A673 (cell line): ENCODE measurements around the gene PIWIL4. TPM values are rescaled to one million over a fixed set of nuclear protein-coding genes. Genes with fewer than 3 reads are reported as not detected.
A peak's percentile ranks its signal among the peaks of the same experiment; 100 is the strongest.

ENCODE experiments used
- BruUV-seq: library from RNA; stranded (reverse); fragments of 400-500 nt; replicated peaks from 2 replicates; lab custom pipeline; 2021; lab: Mats Ljungman, UMichigan
- CTCF ChIA-PET: fragments of 300-600 bp; sonication (Branson Sonifier 250); formaldehyde crosslinking; loops from one replicate; lab custom pipeline; 2022; ENCODE audit warnings: antibody characterized with exemption; lab: Charles Lee
- POLR2A ChIA-PET: fragments of 300-600 bp; sonication (Branson Sonifier 250); formaldehyde crosslinking; loops from one replicate; lab custom pipeline; 2022; ENCODE audit warnings: antibody characterized with exemption; ENCODE audit not compliant: low non-redundant PET; lab: Charles Lee
- DNase-seq: peaks from one replicate; pipeline ENCODE4 v3.0.0-alpha.2; 2015; ENCODE audit warnings: low spot score
- H3K27ac ChIP-seq: fragments of 200-600 bp; sonication (generic); 2 replicates; pipeline ENCODE4 v1.5.1; 2016; ENCODE audit warnings: mixed run types, low read depth, mild to moderate bottlenecking, mixed read lengths, antibody characterized with exemption, low read length; ENCODE audit not compliant: poor library complexity, severe bottlenecking
- H3K27me3 ChIP-seq: fragments of 200-600 bp; sonication (generic); replicated peaks from 2 replicates; pipeline ENCODE4 v1.6.1; 2017; ENCODE audit warnings: mixed run types, low read depth, mild to moderate bottlenecking, mixed read lengths, antibody characterized with exemption, low read length; ENCODE audit not compliant: insufficient read depth, poor library complexity
- H3K36me3 ChIP-seq: fragments of 200-600 bp; sonication (generic); 2 replicates; pipeline ENCODE4 v1.6.1; 2016; ENCODE audit warnings: mixed run types, mild to moderate bottlenecking, mixed read lengths, antibody characterized with exemption, low read length; ENCODE audit not compliant: insufficient read depth, poor library complexity, severe bottlenecking
- H3K4me1 ChIP-seq: fragments of 200-600 bp; sonication (generic); 2 replicates; pipeline ENCODE4 v1.6.1; 2017; ENCODE audit warnings: mixed run types, mild to moderate bottlenecking, mixed read lengths, antibody characterized with exemption, low read length; ENCODE audit not compliant: insufficient read depth, poor library complexity, severe bottlenecking
- H3K4me3 ChIP-seq: fragments of 200-600 bp; sonication (generic); 2 replicates; pipeline ENCODE4 v1.5.1; 2016; ENCODE audit warnings: low read depth, mixed run types, mild to moderate bottlenecking, mixed read lengths, low read length; ENCODE audit not compliant: poor library complexity, severe bottlenecking
- H3K9me3 ChIP-seq: fragments of 200-600 bp; sonication (generic); 2 replicates; pipeline ENCODE4 v1.6.1; 2016; ENCODE audit warnings: mixed run types, low read depth, mild to moderate bottlenecking, mixed read lengths, antibody characterized with exemption, low read length; ENCODE audit not compliant: poor library complexity, severe bottlenecking
- EZH2 ChIP-seq: fragments of 200-600 bp; sonication (generic); IDR thresholded peaks from 2 replicates; pipeline ENCODE4 v1.6.1; 2017; ENCODE audit warnings: borderline replicate concordance, low read depth, mild to moderate bottlenecking, mixed read lengths, antibody characterized with exemption, low read length; ENCODE audit not compliant: poor library complexity, severe bottlenecking
- intact Hi-C: fragments of 100-400 bp; cut with micrococcal nuclease; formaldehyde crosslinking; loops from one replicate; pipeline ENCODE4 v1.10.0; 2022; ENCODE audit not compliant: unreplicated experiment
- total RNA-seq: library from RNA; stranded (reverse); gene quantifications from 2 replicates; pipeline ENCODE4 v1.2.3, GENCODE V29; 2021
- TF ChIP-seq, protein P1 (sequence below): fragments of 300-800, 200-600 bp; sonication (generic); conservative IDR thresholded peaks from 2 replicates; pipeline ENCODE4 v1.5.1; 2017; ENCODE audit warnings: low read depth, mild to moderate bottlenecking, antibody characterized with exemption, low read length, moderate library complexity, mixed read lengths

PIWIL4 gene
- total RNA-seq, 1 experiment from 2014 or later = 1.6 TPM

DNA sequence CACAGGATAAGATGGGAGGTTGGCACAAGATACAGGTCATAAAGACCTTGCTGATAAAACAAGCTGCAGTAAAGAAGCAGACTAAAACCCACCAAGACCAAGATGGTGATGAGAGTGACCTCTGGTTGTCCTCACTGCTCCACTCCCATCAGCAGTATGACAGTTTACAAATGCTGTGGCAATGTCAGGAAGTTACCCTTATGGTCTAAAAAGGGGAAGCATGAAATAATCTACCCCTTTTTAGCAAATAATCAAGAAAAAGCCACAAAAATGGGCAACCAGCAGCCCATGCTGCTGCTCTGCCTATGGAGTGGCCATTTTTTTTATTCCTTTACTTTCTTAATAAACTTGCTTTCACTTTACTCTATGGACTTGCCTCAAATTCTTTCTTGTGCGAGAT is 8.7 kb upstream of the PIWIL4 start:
- H3K9me3 ChIP-seq = no peaks in the 10 kb centered on the region
- TF ChIP-seq EZH2 = no peak
- TF ChIP-seq, protein P1, sequence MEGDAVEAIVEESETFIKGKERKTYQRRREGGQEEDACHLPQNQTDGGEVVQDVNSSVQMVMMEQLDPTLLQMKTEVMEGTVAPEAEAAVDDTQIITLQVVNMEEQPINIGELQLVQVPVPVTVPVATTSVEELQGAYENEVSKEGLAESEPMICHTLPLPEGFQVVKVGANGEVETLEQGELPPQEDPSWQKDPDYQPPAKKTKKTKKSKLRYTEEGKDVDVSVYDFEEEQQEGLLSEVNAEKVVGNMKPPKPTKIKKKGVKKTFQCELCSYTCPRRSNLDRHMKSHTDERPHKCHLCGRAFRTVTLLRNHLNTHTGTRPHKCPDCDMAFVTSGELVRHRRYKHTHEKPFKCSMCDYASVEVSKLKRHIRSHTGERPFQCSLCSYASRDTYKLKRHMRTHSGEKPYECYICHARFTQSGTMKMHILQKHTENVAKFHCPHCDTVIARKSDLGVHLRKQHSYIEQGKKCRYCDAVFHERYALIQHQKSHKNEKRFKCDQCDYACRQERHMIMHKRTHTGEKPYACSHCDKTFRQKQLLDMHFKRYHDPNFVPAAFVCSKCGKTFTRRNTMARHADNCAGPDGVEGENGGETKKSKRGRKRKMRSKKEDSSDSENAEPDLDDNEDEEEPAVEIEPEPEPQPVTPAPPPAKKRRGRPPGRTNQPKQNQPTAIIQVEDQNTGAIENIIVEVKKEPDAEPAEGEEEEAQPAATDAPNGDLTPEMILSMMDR = no peak
- no peaks in the 10 kb centered on the region for H3K27me3 ChIP-seq
- BruUV-seq = no TSS peak
- intact Hi-C loops = no loop called here
- H3K4me1 ChIP-seq = peaks cover 9% of the 10 kb centered on the region
- no peak for DNase-seq
- no peak overlapping the region for H3K4me3 ChIP-seq
- no peaks in the 10 kb centered on the region for H3K36me3 ChIP-seq
- no peak overlapping the region for H3K27ac ChIP-seq
- ChIA-PET POLR2A (no interaction called here), CTCF (no interaction called here)

DNA sequence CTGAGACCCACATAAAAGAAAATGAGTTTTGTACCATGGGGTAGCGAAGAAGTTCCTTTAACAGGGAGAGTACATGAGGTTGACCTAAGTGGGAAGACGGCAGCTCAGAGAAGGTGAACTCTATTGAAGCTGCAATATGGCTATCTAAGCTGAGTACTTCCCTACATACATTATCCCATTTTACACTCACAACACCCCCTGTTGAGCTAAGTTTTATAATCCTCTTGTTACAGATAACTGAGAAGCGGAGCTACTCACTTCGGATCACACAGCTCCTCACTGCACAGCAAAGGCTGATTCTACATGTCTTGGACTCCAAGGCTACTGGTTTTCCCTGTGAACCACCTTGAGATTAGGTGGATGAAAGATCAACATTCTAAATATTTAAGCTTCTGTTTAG is 8.2 kb upstream of the PIWIL4 start:
- intact Hi-C loops = no loop called here
- Histone ChIP-seq H3K9me3 (no peaks in the 10 kb centered on the region), H3K4me1 (peaks cover 9% of the 10 kb centered on the region), H3K27me3 (no peaks in the 10 kb centered on the region), H3K36me3 (no peaks in the 10 kb centered on the region), H3K4me3 (no peak overlapping the region), H3K27ac (no peak overlapping the region)
- DNase-seq = peak; percentile 69
- ChIA-PET POLR2A (no interaction called here), CTCF (no interaction called here)
- TF ChIP-seq, protein P1 = no peak
- TF ChIP-seq EZH2 = no peak
- no TSS peak for BruUV-seq

DNA sequence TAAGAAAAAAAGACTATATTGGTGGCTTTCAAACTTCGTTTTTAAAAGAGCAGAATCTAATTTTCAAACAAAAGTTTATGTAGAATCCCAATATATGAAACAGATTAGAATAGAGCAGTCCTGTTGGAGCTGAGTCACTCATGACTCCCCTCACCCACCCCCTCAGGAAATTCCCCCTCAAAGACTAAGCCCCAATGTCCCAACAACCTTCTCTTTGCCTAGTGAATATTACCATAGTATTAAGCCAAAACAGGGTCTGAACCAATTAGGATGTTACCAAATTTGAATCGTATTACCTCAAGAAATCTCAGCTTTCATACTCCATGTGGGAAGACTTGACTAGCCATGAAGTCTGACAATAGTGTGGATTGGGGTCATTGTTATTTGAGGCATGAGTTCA is 7.8 kb upstream of the PIWIL4 start:
- Histone ChIP-seq H3K4me1 (peaks cover 9% of the 10 kb centered on the region), H3K4me3 (no peak overlapping the region), H3K36me3 (no peaks in the 10 kb centered on the region), H3K9me3 (no peaks in the 10 kb centered on the region), H3K27ac (no peak overlapping the region), H3K27me3 (no peaks in the 10 kb centered on the region)
- no peak for DNase-seq
- intact Hi-C loops = no loop called here
- TF ChIP-seq, protein P1 = no peak
- TF ChIP-seq EZH2 = no peak
- POLR2A ChIA-PET = no interaction called here
- CTCF ChIA-PET = no interaction called here
- no TSS peak for BruUV-seq
